ENCODE results near the gene B4GALT2.
A peak's percentile ranks its signal among the peaks of the same experiment; 100 is the strongest.

Gene B4GALT2

DNA sequence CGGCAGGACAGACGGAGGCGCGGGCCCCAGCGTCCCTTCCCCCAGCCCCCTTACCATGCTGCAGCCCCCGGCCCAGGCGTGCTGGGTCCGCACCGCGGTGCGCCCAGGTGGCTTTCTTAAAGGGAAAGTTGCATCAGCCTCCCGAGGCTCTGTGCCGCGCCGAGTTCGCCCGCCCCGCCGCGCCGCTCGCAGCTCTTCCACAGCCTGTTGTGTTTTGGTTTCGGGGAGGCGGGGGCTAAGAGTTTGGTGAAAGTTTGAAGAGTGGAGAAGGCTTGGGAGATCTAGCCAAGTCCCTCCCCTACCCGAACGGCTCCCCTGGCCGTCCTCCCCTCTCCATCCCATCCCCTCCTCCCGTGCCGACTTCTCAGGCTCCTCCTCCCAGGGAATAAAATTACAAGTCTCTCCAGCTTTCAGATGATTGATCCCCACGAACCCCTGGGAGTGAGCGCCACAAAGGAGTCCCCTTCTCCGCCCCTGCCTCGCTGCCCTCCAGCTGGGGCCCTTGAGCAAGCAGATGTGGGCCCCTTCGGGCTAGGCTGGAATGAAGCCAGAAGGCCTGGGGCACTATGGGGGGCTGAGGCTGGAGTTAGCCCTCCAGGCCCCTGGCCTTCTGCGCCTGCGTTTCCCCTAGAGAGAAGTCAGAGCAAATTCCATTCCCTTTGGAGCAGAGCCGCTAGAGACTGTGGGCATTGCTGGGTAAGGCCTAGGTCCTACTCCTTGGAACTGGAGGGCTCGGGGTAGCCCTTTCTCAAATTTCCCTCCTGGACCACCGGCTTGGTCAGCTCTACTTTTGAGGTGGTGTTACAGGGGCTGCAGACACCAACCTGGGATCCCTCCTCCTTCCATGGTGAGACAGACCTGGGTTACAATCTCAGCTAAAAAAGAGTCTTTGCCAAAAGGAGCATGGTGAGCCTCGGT lies 52.5 kb downstream of the B4GALT2 start, which contains the start of gene SLC6A9:
Gene SLC6A9 (minus strand): TSS at position 211 of the 918 bp plus-strand sequence. CDS start 7,185 bp downstream, outside the sequence.
- peak within 1 kb of the TSS; percentile 78 for H3K4me2 ChIP-seq (ENCODE audit: low read length)
- WGBS (ENCODE audit: extremely low coverage, insufficient coverage, low lambda C conversion rate), result no CpG with 5 or more reads among the region's 40 CpGs
- H3K4ac ChIP-seq (ENCODE audit: low read depth, low read length), result peak within 1 kb of the TSS; percentile 93
- no peak within 1 kb of the TSS for H2BK15ac ChIP-seq (replicated peaks; ENCODE audit: low read depth)
- peak within 1 kb of the TSS; percentile 97 for H3K9ac ChIP-seq (ENCODE audit: low read length)
- peaks cover 5% of the 10 kb centered on the region for H3K79me2 ChIP-seq (ENCODE audit: control insufficient read depth, insufficient read depth, low read length)
- H3K27ac ChIP-seq (ENCODE audit: low read depth, low read length), result peak within 1 kb of the TSS; percentile 95
- H3K56ac ChIP-seq (ENCODE audit: low read length), result peak within 1 kb of the TSS; percentile 99
- no peak within 1 kb of the TSS for H4K8ac ChIP-seq (ENCODE audit: low read depth, low read length)
- H3K4me3 ChIP-seq (ENCODE audit: low read length), result peak within 1 kb of the TSS; percentile 88
- peak; percentile 88 for DNase-seq
- H3K4me1 ChIP-seq (ENCODE audit: control insufficient read depth, low read depth, low read length), result peaks cover 12% of the 10 kb centered on the region
- H3K23ac ChIP-seq (ENCODE audit: low read length), result peak within 1 kb of the TSS; percentile 94
- H2BK5ac ChIP-seq (ENCODE audit: low read length), result peak within 1 kb of the TSS; percentile 89
- peaks cover 14% of the 10 kb centered on the region for H3K79me1 ChIP-seq (ENCODE audit: low read length)
- no peaks in the 10 kb centered on the region for H3K27me3 ChIP-seq (ENCODE audit: insufficient read depth, low read length, poor library complexity)
- H2BK120ac ChIP-seq (ENCODE audit: low read depth, low read length), result peak within 1 kb of the TSS; percentile 33
- no peaks in the 10 kb centered on the region for H3K36me3 ChIP-seq (ENCODE audit: control insufficient read depth, insufficient read depth, low read length)
- peak within 1 kb of the TSS; percentile 78 for H3K18ac ChIP-seq (ENCODE audit: low read length)
- H2AK5ac ChIP-seq (ENCODE audit: low read length), result peak within 1 kb of the TSS; percentile 97
- peak within 1 kb of the TSS; percentile 97 for H4K5ac ChIP-seq (ENCODE audit: low read length)

GRCh38 chr1:44032170-44032790 lies 53.3 kb downstream of the B4GALT2 start:
- H3K4me2 ChIP-seq (ENCODE audit: low read length), result peak overlapping the region; percentile 70
- peak overlapping the region; percentile 74 for H3K4ac ChIP-seq (ENCODE audit: low read depth, low read length)
- peak; percentile 59 for DNase-seq
- H3K79me1 ChIP-seq (ENCODE audit: low read length), result peaks cover 9% of the 10 kb centered on the region
- H3K79me2 ChIP-seq (ENCODE audit: control insufficient read depth, insufficient read depth, low read length), result peaks cover 2% of the 10 kb centered on the region
- H3K36me3 ChIP-seq (ENCODE audit: control insufficient read depth, insufficient read depth, low read length), result no peaks in the 10 kb centered on the region
- peak overlapping the region; percentile 78 for H3K18ac ChIP-seq (ENCODE audit: low read length)
- H3K9ac ChIP-seq (ENCODE audit: low read length), result peak overlapping the region; percentile 97
- H3K4me3 ChIP-seq (ENCODE audit: low read length), result no peak overlapping the region
- peak overlapping the region; percentile 99 for H3K56ac ChIP-seq (ENCODE audit: low read length)
- H2BK5ac ChIP-seq (ENCODE audit: low read length), result peak overlapping the region; percentile 89
- WGBS (ENCODE audit: extremely low coverage, insufficient coverage, low lambda C conversion rate), result no CpG with 5 or more reads among the region's 6 CpGs
- H3K4me1 ChIP-seq (ENCODE audit: control insufficient read depth, low read depth, low read length), result peaks cover 12% of the 10 kb centered on the region
- no peak overlapping the region for H2BK15ac ChIP-seq (replicated peaks; ENCODE audit: low read depth)
- H3K27ac ChIP-seq (ENCODE audit: low read depth, low read length), result no peak overlapping the region
- H2BK120ac ChIP-seq (ENCODE audit: low read depth, low read length), result no peak overlapping the region
- H3K23ac ChIP-seq (ENCODE audit: low read length), result no peak overlapping the region
- H4K5ac ChIP-seq (ENCODE audit: low read length), result peak overlapping the region; percentile 97
- H2AK5ac ChIP-seq (ENCODE audit: low read length), result peak overlapping the region; percentile 97
- H4K8ac ChIP-seq (ENCODE audit: low read depth, low read length), result no peak overlapping the region
- H3K27me3 ChIP-seq (ENCODE audit: insufficient read depth, low read length, poor library complexity), result no peaks in the 10 kb centered on the region

GRCh38 chr1:44033041-44033575 lies 54.1 kb downstream of the B4GALT2 start:
- H4K8ac ChIP-seq (ENCODE audit: low read depth, low read length), result no peak overlapping the region
- no peak overlapping the region for H2BK15ac ChIP-seq (replicated peaks; ENCODE audit: low read depth)
- no peak overlapping the region for H2AK5ac ChIP-seq (ENCODE audit: low read length)
- no peaks in the 10 kb centered on the region for H3K36me3 ChIP-seq (ENCODE audit: control insufficient read depth, insufficient read depth, low read length)
- no peak overlapping the region for H2BK5ac ChIP-seq (ENCODE audit: low read length)
- peaks cover 5% of the 10 kb centered on the region for H3K79me1 ChIP-seq (ENCODE audit: low read length)
- no peak overlapping the region for H3K4me2 ChIP-seq (ENCODE audit: low read length)
- H3K56ac ChIP-seq (ENCODE audit: low read length), result peak overlapping the region; percentile 17
- H3K9ac ChIP-seq (ENCODE audit: low read length), result no peak overlapping the region
- H4K5ac ChIP-seq (ENCODE audit: low read length), result no peak overlapping the region
- no peak overlapping the region for H3K4me3 ChIP-seq (ENCODE audit: low read length)
- H3K23ac ChIP-seq (ENCODE audit: low read length), result no peak overlapping the region
- peaks cover 2% of the 10 kb centered on the region for H3K79me2 ChIP-seq (ENCODE audit: control insufficient read depth, insufficient read depth, low read length)
- no CpG with 5 or more reads among the region's 8 CpGs for WGBS (ENCODE audit: extremely low coverage, insufficient coverage, low lambda C conversion rate)
- DNase-seq, result no peak
- no peak overlapping the region for H2BK120ac ChIP-seq (ENCODE audit: low read depth, low read length)
- H3K27ac ChIP-seq (ENCODE audit: low read depth, low read length), result no peak overlapping the region
- H3K18ac ChIP-seq (ENCODE audit: low read length), result no peak overlapping the region
- H3K27me3 ChIP-seq (ENCODE audit: insufficient read depth, low read length, poor library complexity), result no peaks in the 10 kb centered on the region
- H3K4me1 ChIP-seq (ENCODE audit: control insufficient read depth, low read depth, low read length), result peaks cover 12% of the 10 kb centered on the region
- no peak overlapping the region for H3K4ac ChIP-seq (ENCODE audit: low read depth, low read length)

DNA sequence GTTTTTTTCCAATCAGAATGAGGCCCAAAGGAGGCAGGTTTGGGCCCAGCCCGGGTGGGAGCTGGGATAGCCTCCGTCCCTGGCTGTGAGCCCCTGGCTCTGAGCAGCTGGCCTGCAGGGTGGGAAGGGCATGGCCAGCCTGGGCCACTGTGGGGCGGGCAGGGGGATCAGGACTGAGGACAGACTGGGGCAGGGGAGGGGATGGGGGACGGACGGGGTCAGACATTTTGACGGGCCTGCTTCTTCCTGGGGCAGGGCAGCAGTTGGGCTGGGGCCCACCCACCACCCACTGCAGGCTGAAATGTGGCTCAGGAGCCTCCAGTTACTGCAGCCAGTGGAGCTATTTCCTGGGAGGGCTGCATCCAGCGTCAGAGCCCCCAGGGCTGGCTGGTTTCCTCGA lies 54.7 kb downstream of the B4GALT2 start:
- WGBS (ENCODE audit: extremely low coverage, insufficient coverage, low lambda C conversion rate), result no CpG with 5 or more reads among the region's 8 CpGs
- Histone ChIP-seq H3K4me2 (ENCODE audit: low read length) (no peak overlapping the region), H4K8ac (ENCODE audit: low read depth, low read length) (no peak overlapping the region)

GRCh38 chr1:44034423-44034822 lies 55.4 kb downstream of the B4GALT2 start:
- Histone ChIP-seq H2BK15ac (replicated peaks; ENCODE audit: low read depth) (no peak overlapping the region), H4K5ac (ENCODE audit: low read length) (no peak overlapping the region), H3K56ac (ENCODE audit: low read length) (no peak overlapping the region), H3K4ac (ENCODE audit: low read depth, low read length) (no peak overlapping the region), H4K8ac (ENCODE audit: low read depth, low read length) (no peak overlapping the region), H2BK5ac (ENCODE audit: low read length) (no peak overlapping the region), H3K4me3 (ENCODE audit: low read length) (no peak overlapping the region), H3K9ac (ENCODE audit: low read length) (no peak overlapping the region), H2AK5ac (ENCODE audit: low read length) (no peak overlapping the region), H3K23ac (ENCODE audit: low read length) (no peak overlapping the region), H2BK120ac (ENCODE audit: low read depth, low read length) (no peak overlapping the region), H3K27ac (ENCODE audit: low read depth, low read length) (no peak overlapping the region), H3K79me2 (ENCODE audit: control insufficient read depth, insufficient read depth, low read length) (no peaks in the 10 kb centered on the region), H3K18ac (ENCODE audit: low read length) (no peak overlapping the region), H3K4me2 (ENCODE audit: low read length) (no peak overlapping the region), H3K4me1 (ENCODE audit: control insufficient read depth, low read depth, low read length) (peaks cover 9% of the 10 kb centered on the region), H3K36me3 (ENCODE audit: control insufficient read depth, insufficient read depth, low read length) (no peaks in the 10 kb centered on the region), H3K27me3 (ENCODE audit: insufficient read depth, low read length, poor library complexity) (no peaks in the 10 kb centered on the region), H3K79me1 (ENCODE audit: low read length) (no peaks in the 10 kb centered on the region)
- DNase-seq, result no peak
- WGBS (ENCODE audit: extremely low coverage, insufficient coverage, low lambda C conversion rate), result no CpG with 5 or more reads among the region's 4 CpGs

More for the DNA sequence above, 54.7 kb downstream of the B4GALT2 start:
- Histone ChIP-seq H3K23ac (ENCODE audit: low read length) (no peak overlapping the region), H3K27me3 (ENCODE audit: insufficient read depth, low read length, poor library complexity) (no peaks in the 10 kb centered on the region), H3K4me3 (ENCODE audit: low read length) (no peak overlapping the region), H3K9ac (ENCODE audit: low read length) (no peak overlapping the region), H2AK5ac (ENCODE audit: low read length) (no peak overlapping the region), H3K27ac (ENCODE audit: low read depth, low read length) (no peak overlapping the region), H3K56ac (ENCODE audit: low read length) (peak overlapping the region; percentile 49), H3K36me3 (ENCODE audit: control insufficient read depth, insufficient read depth, low read length) (no peaks in the 10 kb centered on the region), H3K18ac (ENCODE audit: low read length) (no peak overlapping the region), H3K4ac (ENCODE audit: low read depth, low read length) (no peak overlapping the region), H2BK120ac (ENCODE audit: low read depth, low read length) (no peak overlapping the region), H3K4me1 (ENCODE audit: control insufficient read depth, low read depth, low read length) (peaks cover 12% of the 10 kb centered on the region), H3K79me2 (ENCODE audit: control insufficient read depth, insufficient read depth, low read length) (peaks cover 1% of the 10 kb centered on the region), H2BK15ac (replicated peaks; ENCODE audit: low read depth) (no peak overlapping the region), H4K5ac (ENCODE audit: low read length) (no peak overlapping the region), H2BK5ac (ENCODE audit: low read length) (no peak overlapping the region), H3K79me1 (ENCODE audit: low read length) (peaks cover 5% of the 10 kb centered on the region)
- no peak for DNase-seq
